Mucosa of rectum (tissue), 2 donors: Measurements from ENCODE around the gene DBN1.

ENCODE experiments used
- H3K27ac ChIP-seq, 2 donors: one replicate each; pipeline ENCODE4 v1.7.0; 2013; ENCODE audit warnings: inconsistent platforms in 2 of 2, low read depth in 2 of 2, low read length in 2 of 2
- H3K27me3 ChIP-seq, 2 donors: one replicate each; pipeline ENCODE4 v1.7.0; 2013; ENCODE audit warnings: low read length in 2 of 2; ENCODE audit not compliant: control insufficient read depth in 2 of 2, insufficient read depth in 2 of 2
- H3K36me3 ChIP-seq, 2 donors: one replicate each; pipeline ENCODE4 v1.7.0; 2013; ENCODE audit warnings: low read length in 2 of 2; ENCODE audit not compliant: control insufficient read depth in 2 of 2, insufficient read depth in 2 of 2
- H3K4me1 ChIP-seq, 2 donors: one replicate each; pipeline ENCODE4 v1.7.0; 2013; ENCODE audit warnings: low read length in 2 of 2, mild to moderate bottlenecking in 1 of 2; ENCODE audit not compliant: control insufficient read depth in 2 of 2, insufficient read depth in 2 of 2
- H3K4me3 ChIP-seq, 2 donors: one replicate each; pipeline ENCODE4 v1.7.0; 2013; ENCODE audit warnings: low read length in 2 of 2
- H3K9ac ChIP-seq, 2 donors: one replicate each; pipeline ENCODE4 v1.7.0; 2013; ENCODE audit warnings: low read length in 2 of 2, low read depth in 1 of 2, mild to moderate bottlenecking in 1 of 2
- H3K9me3 ChIP-seq, 2 donors: one replicate each; pipeline ENCODE4 v1.7.0; 2013; ENCODE audit warnings: low read length in 2 of 2; ENCODE audit not compliant: control insufficient read depth in 2 of 2
- donor health status: healthy.
- donor health status: Normal muscosa, but diverticular disease.

Gene DBN1

GRCh38 chr5:177467436-177467835 is 6.0 kb downstream of the DBN1 start:
- no peak overlapping the region for H3K4me3 ChIP-seq
- H3K27ac ChIP-seq = no peak overlapping the region
- H3K9me3 ChIP-seq = no peaks in the 10 kb centered on the region
- peaks cover 0 to 4% of the 10 kb centered on the region in 2 donors for H3K36me3 ChIP-seq
- H3K4me1 ChIP-seq = peaks cover 5 to 11% of the 10 kb centered on the region in 2 donors
- no peak overlapping the region for H3K9ac ChIP-seq
- H3K27me3 ChIP-seq = peaks cover 0 to 3% of the 10 kb centered on the region in 2 donors

- peaks cover 0 to 7% of the 10 kb centered on the region in 2 donors for H3K4me1 ChIP-seq
- no peaks in the 10 kb centered on the region for H3K9me3 ChIP-seq
- peaks cover 0 to 4% of the 10 kb centered on the region in 2 donors for H3K36me3 ChIP-seq
- H3K4me3 ChIP-seq = no peak overlapping the region
- H3K27ac ChIP-seq = no peak overlapping the region
- H3K27me3 ChIP-seq = peaks cover 0 to under 1% of the 10 kb centered on the region in 2 donors
- no peak overlapping the region for H3K9ac ChIP-seq
These were observed 6.6 kb downstream of the DBN1 start for GRCh38 chr5:177466861-177467260.

GRCh38 chr5:177465044-177465443 is 8.4 kb downstream of the DBN1 start:
- Histone ChIP-seq H3K36me3 (peaks cover 0 to 4% of the 10 kb centered on the region in 2 donors), H3K4me1 (no peaks in the 10 kb centered on the region), H3K27ac (no peak overlapping the region), H3K9me3 (no peaks in the 10 kb centered on the region), H3K4me3 (no peak overlapping the region), H3K9ac (no peak overlapping the region), H3K27me3 (no peaks in the 10 kb centered on the region)

GRCh38 chr5:177462021-177462670 is 11.3 kb downstream of the DBN1 start:
- Histone ChIP-seq H3K9me3 (no peaks in the 10 kb centered on the region), H3K27me3 (no peaks in the 10 kb centered on the region), H3K4me3 (no peak overlapping the region), H3K27ac (no peak overlapping the region), H3K4me1 (no peaks in the 10 kb centered on the region), H3K36me3 (peaks cover 0 to 4% of the 10 kb centered on the region in 2 donors), H3K9ac (no peak overlapping the region)

- Histone ChIP-seq H3K36me3 (no peaks in the 10 kb centered on the region), H3K4me3 (no peak overlapping the region), H3K4me1 (peaks cover 11 to 12% of the 10 kb centered on the region in 2 donors), H3K27ac (no peak overlapping the region), H3K27me3 (no peaks in the 10 kb centered on the region), H3K9ac (no peak overlapping the region), H3K9me3 (no peaks in the 10 kb centered on the region)
These were observed 13.4 kb downstream of the DBN1 start for GRCh38 chr5:177459819-177460628.

GRCh38 chr5:177459357-177459756 is 14.1 kb downstream of the DBN1 start:
- Histone ChIP-seq H3K4me1 (peaks cover 12 to 14% of the 10 kb centered on the region in 2 donors), H3K36me3 (no peaks in the 10 kb centered on the region)

GRCh38 chr5:177458912-177459350 is 14.5 kb downstream of the DBN1 start:
- Histone ChIP-seq H3K9ac (no peak overlapping the region), H3K4me3 (no peak overlapping the region), H3K36me3 (no peaks in the 10 kb centered on the region), H3K4me1 (peaks cover 16 to 18% of the 10 kb centered on the region in 2 donors), H3K27ac (no peak overlapping the region), H3K27me3 (no peaks in the 10 kb centered on the region), H3K9me3 (no peaks in the 10 kb centered on the region)

More at GRCh38 chr5:177459357-177459756, 14.1 kb downstream of the DBN1 start:
- Histone ChIP-seq H3K9ac (no peak overlapping the region), H3K9me3 (no peaks in the 10 kb centered on the region), H3K4me3 (no peak overlapping the region), H3K27me3 (no peaks in the 10 kb centered on the region), H3K27ac (no peak overlapping the region)

- no peaks in the 10 kb centered on the region for H3K9me3 ChIP-seq
- peaks cover 19 to 23% of the 10 kb centered on the region in 2 donors for H3K4me1 ChIP-seq
- H3K36me3 ChIP-seq = no peaks in the 10 kb centered on the region
- H3K27me3 ChIP-seq = no peaks in the 10 kb centered on the region
- H3K4me3 ChIP-seq = no peak overlapping the region
- H3K27ac ChIP-seq = no peak overlapping the region
- no peak overlapping the region for H3K9ac ChIP-seq
These were observed 15.4 kb downstream of the DBN1 start for GRCh38 chr5:177457852-177458681.

- H3K4me1 ChIP-seq = peaks cover 19 to 23% of the 10 kb centered on the region in 2 donors
- H3K9me3 ChIP-seq = no peaks in the 10 kb centered on the region
- no peaks in the 10 kb centered on the region for H3K27me3 ChIP-seq
- H3K9ac ChIP-seq = no peak overlapping the region
- no peak overlapping the region for H3K27ac ChIP-seq
- H3K4me3 ChIP-seq = no peak overlapping the region
- H3K36me3 ChIP-seq = no peaks in the 10 kb centered on the region
These were observed 16.2 kb downstream of the DBN1 start for GRCh38 chr5:177456976-177457851.
